ENCODE data around the gene SAMD15.

The SAMD15 gene

GRCh38 chr14:77344377-77344996 lies 32.7 kb upstream of the SAMD15 start (continued):
- TF ChIP-seq ZNF513 (tag by site-specific recombination; IDR thresholded peaks at IDR 0.05) (no peak), ZNF518A (tag by site-specific recombination; conservative IDR thresholded peaks at IDR 0.05; ENCODE audit: low read depth) (no peak), PRDM4 (tag by site-specific recombination; IDR thresholded peaks at IDR 0.05) (no peak), ZNF157 (tag by site-specific recombination; IDR thresholded peaks at IDR 0.05) (no peak), TCF7L2 (IDR thresholded peaks at IDR 0.05; ENCODE audit: borderline replicate concordance, low read depth, low read length) (no peak), PRDM6 (tag by site-specific recombination; IDR thresholded peaks at IDR 0.05) (peak; percentile 76), ZNF223 (tag by site-specific recombination; IDR thresholded peaks at IDR 0.05) (no peak), ZNF391 (tag by site-specific recombination; IDR thresholded peaks at IDR 0.05; ENCODE audit: borderline replicate concordance, low read depth) (no peak)

- H3K9me3 ChIP-seq (ENCODE audit: control insufficient read depth, insufficient read depth, low read depth, low read length) = no peaks in the 10 kb centered on the region
- peaks cover 3 to 21% of the 10 kb centered on the region in 2 experiments; a peak in 2 of 3 replicates for H3K36me3 ChIP-seq (ENCODE audit: control insufficient read depth in 2 of 2, insufficient read depth in 1 of 2, low read length in 2 of 2)
- H3K4me3 ChIP-seq (ENCODE audit: low read depth, low read length) = no peak overlapping the region
- H3K27ac ChIP-seq (ENCODE audit: extremely low read depth, low read depth, low read length) = no peak overlapping the region
- peaks cover 19% of the 10 kb centered on the region for H3K4me1 ChIP-seq (ENCODE audit: control insufficient read depth, insufficient read depth, low read length)
- TF ChIP-seq ZBTB7A (tag by site-specific recombination; IDR thresholded peaks at IDR 0.05; ENCODE audit: low read depth) = no peak
- no peak for TF ChIP-seq ZNF626 (tag by site-specific recombination; IDR thresholded peaks at IDR 0.05)
- TF ChIP-seq ZBTB6 (tag by site-specific recombination; IDR thresholded peaks at IDR 0.05) = 0 out of 2 replicates have a peak, but pooled peaks have one; percentile 18
- TF ChIP-seq ZNF132 (tag by site-specific recombination; IDR thresholded peaks at IDR 0.05; ENCODE audit: borderline replicate concordance) = no peak
- no peak for TF ChIP-seq ZBTB17 (tag by site-specific recombination; IDR thresholded peaks at IDR 0.05)
- no peak for TF ChIP-seq ZNF571 (tag by site-specific recombination; IDR thresholded peaks at IDR 0.05)
- no peak for TF ChIP-seq KLF8 (tag by site-specific recombination; IDR thresholded peaks at IDR 0.05)
- CTCF ChIA-PET = no interaction called here
- POLR2A ChIA-PET = no interaction called here
These were observed 30.7 kb upstream of the SAMD15 start for GRCh38 chr14:77346495-77346894.

All from HEK293 (cell line).